Tibial artery (tissue), 4 donors: ENCODE measurements around the gene ALKBH2.
A peak's percentile ranks its signal among the peaks of the same experiment; 100 is the strongest.
"Not testable (repeated sequence)": the region's sequence is repeated elsewhere in the genome, so short reads cannot be mapped to it uniquely, and the experiment has no call there.

Experiments
- DNase-seq, 2 donors: peaks; one replicate each; pipeline ENCODE4 v3.0.0-alpha.2; 2019
- H3K27ac ChIP-seq, 2 donors: fragments of 200-600 bp; sonication (generic) in 1 of 2; 1 replicate in 1 of 2; 2 replicates in 1 of 2; pipeline ENCODE4 v1.5.1; 2018 to 2019; ENCODE audit warnings: mild to moderate bottlenecking in 1 of 2
- H3K27me3 ChIP-seq, 2 donors: fragments of 200-600 bp; sonication (generic) in 1 of 2; one replicate each; pipeline versions ENCODE4 v1.5.1 to v1.6.0; 2016 to 2019
- H3K36me3 ChIP-seq, 3 donors: fragments of 200-600 bp; sonication (generic) in 2 of 3; one replicate each; pipeline ENCODE4 v1.5.1; 2016 to 2019; ENCODE audit warnings: mild to moderate bottlenecking in 2 of 3
- H3K4me1 ChIP-seq, 4 donors: fragments of 200-600 bp; sonication (generic) in 2 of 4; 1 replicate in 3 of 4; 2 replicates in 1 of 4; pipeline ENCODE4 v1.5.1; 2016 to 2019
- H3K4me3 ChIP-seq, 2 donors: fragments of 200-600 bp; sonication (generic) in 1 of 2; 1 replicate in 1 of 2; 2 replicates in 1 of 2; pipeline ENCODE4 v1.5.1; 2018 to 2019; ENCODE audit warnings: mild to moderate bottlenecking in 2 of 2
- H3K9me3 ChIP-seq, 3 donors: fragments of 200-600 bp; sonication (generic) in 1 of 3; one replicate each; pipeline ENCODE4 v1.5.1; 2016 to 2019
- intact Hi-C: fragments of 100-400 bp; cut with DNase I; formaldehyde crosslinking; loops from one replicate; pipeline ENCODE4 v1.15.0; 2023; ENCODE audit warnings: low total_unique reads
- TF ChIP-seq, protein P1 (sequence below), 2 experiments: fragments of 200-600 bp in 1 of 2; fragments of 450-650 bp in 1 of 2; IDR thresholded peaks; one replicate each; pipeline ENCODE4 v1.5.1; 2017 to 2019; ENCODE audit warnings: antibody characterized with exemption in 2 of 2, mild to moderate bottlenecking in 1 of 2, moderate library complexity in 1 of 2

Gene ALKBH2

GRCh38 chr12:109057376-109057775 is 35.9 kb downstream of the ALKBH2 start:
- Histone ChIP-seq H3K4me1 (peaks cover 0 to 15% (median 13%) of the 10 kb centered on the region in 4 donors), H3K36me3 (peaks cover 4 to 53% (median 26%) of the 10 kb centered on the region in 3 donors), H3K4me3 (no peak overlapping the region), H3K27ac (no peak overlapping the region), H3K9me3 (no peaks in the 10 kb centered on the region), H3K27me3 (no peaks in the 10 kb centered on the region)
- intact Hi-C loops, result no loop called here
- TF ChIP-seq, protein P1, sequence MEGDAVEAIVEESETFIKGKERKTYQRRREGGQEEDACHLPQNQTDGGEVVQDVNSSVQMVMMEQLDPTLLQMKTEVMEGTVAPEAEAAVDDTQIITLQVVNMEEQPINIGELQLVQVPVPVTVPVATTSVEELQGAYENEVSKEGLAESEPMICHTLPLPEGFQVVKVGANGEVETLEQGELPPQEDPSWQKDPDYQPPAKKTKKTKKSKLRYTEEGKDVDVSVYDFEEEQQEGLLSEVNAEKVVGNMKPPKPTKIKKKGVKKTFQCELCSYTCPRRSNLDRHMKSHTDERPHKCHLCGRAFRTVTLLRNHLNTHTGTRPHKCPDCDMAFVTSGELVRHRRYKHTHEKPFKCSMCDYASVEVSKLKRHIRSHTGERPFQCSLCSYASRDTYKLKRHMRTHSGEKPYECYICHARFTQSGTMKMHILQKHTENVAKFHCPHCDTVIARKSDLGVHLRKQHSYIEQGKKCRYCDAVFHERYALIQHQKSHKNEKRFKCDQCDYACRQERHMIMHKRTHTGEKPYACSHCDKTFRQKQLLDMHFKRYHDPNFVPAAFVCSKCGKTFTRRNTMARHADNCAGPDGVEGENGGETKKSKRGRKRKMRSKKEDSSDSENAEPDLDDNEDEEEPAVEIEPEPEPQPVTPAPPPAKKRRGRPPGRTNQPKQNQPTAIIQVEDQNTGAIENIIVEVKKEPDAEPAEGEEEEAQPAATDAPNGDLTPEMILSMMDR (IDR thresholded peaks at IDR 0.05), result no peak
- DNase-seq, result no peak

DNA sequence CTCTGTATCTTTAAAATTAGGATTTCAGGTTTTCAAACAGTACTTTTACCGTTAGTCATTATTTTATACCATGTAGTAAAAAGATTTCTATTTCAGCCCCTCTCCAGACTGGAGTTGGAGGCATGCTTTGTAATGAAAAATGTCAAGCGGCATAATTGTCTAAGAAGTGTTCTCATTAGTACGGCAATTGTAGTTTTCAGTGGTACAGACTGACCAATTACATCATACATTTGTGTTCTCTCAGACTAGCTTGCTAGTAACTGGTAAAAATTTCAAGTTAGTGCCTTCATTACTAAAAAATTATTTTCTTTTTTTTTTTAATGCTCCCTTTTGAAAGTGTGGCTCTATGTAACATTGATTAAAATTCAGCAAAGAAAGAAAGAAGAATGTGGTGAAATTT is 36.4 kb downstream of the ALKBH2 start:
- TF ChIP-seq, protein P1 (IDR thresholded peaks at IDR 0.05), result no peak
- no peak for DNase-seq
- Histone ChIP-seq H3K4me1 (peaks cover 0 to 16% (median 13%) of the 10 kb centered on the region in 4 donors), H3K27me3 (no peaks in the 10 kb centered on the region), H3K4me3 (no peak overlapping the region), H3K36me3 (peaks cover 4 to 48% (median 24%) of the 10 kb centered on the region in 3 donors), H3K9me3 (no peaks in the 10 kb centered on the region), H3K27ac (no peak overlapping the region)
- intact Hi-C loops, result no loop called here

GRCh38 chr12:109054520-109054919 is 38.8 kb downstream of the ALKBH2 start:
- H3K27ac ChIP-seq, result no peak overlapping the region

DNA sequence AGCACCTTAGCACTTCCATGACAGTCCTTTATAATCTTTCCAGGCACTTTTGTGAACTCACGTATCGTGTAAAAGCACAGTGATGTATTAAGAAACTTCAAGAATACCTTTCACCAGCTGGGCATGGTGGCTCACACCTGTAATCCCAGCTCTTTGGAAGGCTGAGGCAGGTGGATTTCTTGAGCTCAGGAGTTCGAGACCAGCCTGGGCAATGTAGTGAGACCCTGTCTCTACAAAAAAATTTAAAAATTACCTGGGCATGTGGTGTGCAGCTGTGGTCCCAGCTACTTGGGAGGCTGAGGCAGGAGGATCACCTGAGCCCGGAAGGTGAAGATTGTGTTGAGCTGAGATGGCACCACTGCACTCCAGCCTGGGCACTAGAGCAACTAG is 39.2 kb downstream of the ALKBH2 start:
- intact Hi-C loops, H3K27me3 ChIP-seq, DNase-seq, H3K27ac ChIP-seq, H3K9me3 ChIP-seq: not testable (repeated sequence)
- Histone ChIP-seq H3K36me3 (peaks cover 0 to 21% (median 4%) of the 10 kb centered on the region in 3 donors), H3K4me1 (peaks cover 0 to 19% (median 13%) of the 10 kb centered on the region in 4 donors), H3K4me3 (peak overlapping the region in 1 of 2 donors; percentile 84)

More at GRCh38 chr12:109054520-109054919, 38.8 kb downstream of the ALKBH2 start:
- TF ChIP-seq, protein P1 (IDR thresholded peaks at IDR 0.05), result no peak
- no peaks in the 10 kb centered on the region for H3K27me3 ChIP-seq
- peaks cover 4 to 25% (median 4%) of the 10 kb centered on the region in 3 donors for H3K36me3 ChIP-seq
- no peak overlapping the region for H3K4me3 ChIP-seq
- no peak for DNase-seq
- intact Hi-C loops, result no loop called here
- H3K4me1 ChIP-seq, result peaks cover 0 to 19% (median 13%) of the 10 kb centered on the region in 4 donors
- no peaks in the 10 kb centered on the region for H3K9me3 ChIP-seq

GRCh38 chr12:109053382-109054123 is 39.7 kb downstream of the ALKBH2 start:
- intact Hi-C loops, result no loop called here
- Histone ChIP-seq H3K27me3 (no peaks in the 10 kb centered on the region), H3K9me3 (no peaks in the 10 kb centered on the region), H3K4me1 (peaks cover 0 to 19% (median 13%) of the 10 kb centered on the region in 4 donors), H3K36me3 (peaks cover 0 to 15% (median 4%) of the 10 kb centered on the region in 3 donors), H3K27ac (peak overlapping the region; percentile 85 to 89), H3K4me3 (peak overlapping the region; percentile 84 to 95)
- TF ChIP-seq, protein P1 (IDR thresholded peaks at IDR 0.05), result no peak
- no peak for DNase-seq
